Fibroblast of peridontal ligament (primary cell): ENCODE measurements around the gene RAPGEF2.
"Not testable (repeated sequence)": the region's sequence is repeated elsewhere in the genome, so short reads cannot be mapped to it uniquely, and the experiment has no call there.

Source experiments
- DNase-seq: peaks from one replicate; pipeline ENCODE4 v3.0.0-alpha.2; 2010; ENCODE audit errors: extremely low read depth

Gene RAPGEF2

GRCh38 chr4:159312236-159312635, 209.4 kb downstream of the RAPGEF2 start:
- no peak for DNase-seq

GRCh38 chr4:159315879-159316278, 213.0 kb downstream of the RAPGEF2 start:
- DNase-seq: not testable (repeated sequence)

GRCh38 chr4:159317203-159317602, 214.3 kb downstream of the RAPGEF2 start:
- no peak for DNase-seq

- no peak for DNase-seq
Observed at GRCh38 chr4:159319027-159319426, 216.1 kb downstream of the RAPGEF2 start.

GRCh38 chr4:159326480-159326879, 223.6 kb downstream of the RAPGEF2 start:
- no peak for DNase-seq

- DNase-seq: no peak
Observed at GRCh38 chr4:159328766-159329165, 225.9 kb downstream of the RAPGEF2 start.

GRCh38 chr4:159334461-159334860, 231.6 kb downstream of the RAPGEF2 start:
- DNase-seq: no peak

- DNase-seq: no peak
Observed at GRCh38 chr4:159337041-159337440, 234.2 kb downstream of the RAPGEF2 start.

- peak; percentile 57 for DNase-seq
Observed at GRCh38 chr4:159341522-159341921, 238.6 kb downstream of the RAPGEF2 start.

GRCh38 chr4:159342374-159342773, 239.5 kb downstream of the RAPGEF2 start:
- DNase-seq: no peak

- DNase-seq: no peak
Observed at GRCh38 chr4:159343116-159343515, 240.2 kb downstream of the RAPGEF2 start.

GRCh38 chr4:159344877-159345276, 242.0 kb downstream of the RAPGEF2 start:
- no peak for DNase-seq

GRCh38 chr4:159346681-159347080, 243.8 kb downstream of the RAPGEF2 start:
- DNase-seq: no peak

GRCh38 chr4:159347813-159348212, 244.9 kb downstream of the RAPGEF2 start:
- DNase-seq: no peak

- DNase-seq: no peak
Observed at GRCh38 chr4:159349332-159349731, 246.5 kb downstream of the RAPGEF2 start.

GRCh38 chr4:159352609-159353008, 249.7 kb downstream of the RAPGEF2 start:
- DNase-seq: no peak

GRCh38 chr4:159353422-159354116, 250.7 kb downstream of the RAPGEF2 start:
- DNase-seq: no peak

- DNase-seq: no peak
Observed at GRCh38 chr4:159355466-159355865, 252.6 kb downstream of the RAPGEF2 start.

- DNase-seq: no peak
Observed at GRCh38 chr4:159357350-159357749, 254.5 kb downstream of the RAPGEF2 start.

- DNase-seq: peak; percentile 92
Observed at GRCh38 chr4:159358226-159358625, 255.3 kb downstream of the RAPGEF2 start.

GRCh38 chr4:159360549-159360948, 257.7 kb downstream of the RAPGEF2 start:
- DNase-seq: peak; percentile 82

- DNase-seq: no peak
Observed at GRCh38 chr4:159363361-159363760, 260.5 kb downstream of the RAPGEF2 start.

- DNase-seq: no peak
Observed at GRCh38 chr4:159366966-159367780, 264.3 kb downstream of the RAPGEF2 start.
